Measurements from ENCODE around the gene BCKDHA. TPM values are rescaled to one million over a fixed set of nuclear protein-coding genes. Genes with fewer than 3 reads are reported as not detected.

BCKDHA gene
- polyA plus RNA-seq, 1 donor (not counting 4 experiments of a cell fraction or from before 2014, with no cell fraction given): 7.5 TPM

- H2AFZ ChIP-seq (ENCODE audit: control insufficient read depth, low read length): no peak overlapping the region
- dilution Hi-C loops (cut with MboI; ENCODE audit: extremely low pct_ligation_motif_present, low sequenced_read_pairs): no loop called here
- no peaks in the 10 kb centered on the region for H3K9me3 ChIP-seq (ENCODE audit: control insufficient read depth, low read depth, low read length)
- H3K9me1 ChIP-seq (ENCODE audit: control insufficient read depth, extremely low read depth, insufficient read depth, low read length): no peaks in the 10 kb centered on the region
- peaks cover 0 to 5% of the 10 kb centered on the region in 2 experiments for H3K36me3 ChIP-seq (ENCODE audit: control insufficient read depth in 2 of 2, extremely low read depth in 1 of 2, insufficient read depth in 2 of 2, low read length in 2 of 2)
- H3K27ac ChIP-seq (ENCODE audit: control insufficient read depth, insufficient read depth, low read length): no peak overlapping the region
- no peak for FAIRE-seq
- H3K27me3 ChIP-seq (ENCODE audit: control insufficient read depth, extremely low read depth, insufficient read depth, low read length): no peaks in the 10 kb centered on the region
- peaks cover 5% of the 10 kb centered on the region for H3K4me1 ChIP-seq (ENCODE audit: control insufficient read depth, extremely low read depth, insufficient read depth, low read length)
- no peaks in the 10 kb centered on the region for H3K79me2 ChIP-seq (ENCODE audit: control insufficient read depth, insufficient read depth, low read length)
- TF ChIP-seq, protein P1, sequence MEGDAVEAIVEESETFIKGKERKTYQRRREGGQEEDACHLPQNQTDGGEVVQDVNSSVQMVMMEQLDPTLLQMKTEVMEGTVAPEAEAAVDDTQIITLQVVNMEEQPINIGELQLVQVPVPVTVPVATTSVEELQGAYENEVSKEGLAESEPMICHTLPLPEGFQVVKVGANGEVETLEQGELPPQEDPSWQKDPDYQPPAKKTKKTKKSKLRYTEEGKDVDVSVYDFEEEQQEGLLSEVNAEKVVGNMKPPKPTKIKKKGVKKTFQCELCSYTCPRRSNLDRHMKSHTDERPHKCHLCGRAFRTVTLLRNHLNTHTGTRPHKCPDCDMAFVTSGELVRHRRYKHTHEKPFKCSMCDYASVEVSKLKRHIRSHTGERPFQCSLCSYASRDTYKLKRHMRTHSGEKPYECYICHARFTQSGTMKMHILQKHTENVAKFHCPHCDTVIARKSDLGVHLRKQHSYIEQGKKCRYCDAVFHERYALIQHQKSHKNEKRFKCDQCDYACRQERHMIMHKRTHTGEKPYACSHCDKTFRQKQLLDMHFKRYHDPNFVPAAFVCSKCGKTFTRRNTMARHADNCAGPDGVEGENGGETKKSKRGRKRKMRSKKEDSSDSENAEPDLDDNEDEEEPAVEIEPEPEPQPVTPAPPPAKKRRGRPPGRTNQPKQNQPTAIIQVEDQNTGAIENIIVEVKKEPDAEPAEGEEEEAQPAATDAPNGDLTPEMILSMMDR (optimal IDR thresholded peaks at IDR 0.05 in 1 of 3, IDR thresholded peaks at IDR 0.05 in 1 of 3, conservative IDR thresholded peaks at IDR 0.05 in 1 of 3; ENCODE audit: extremely low read depth in 1 of 3, insufficient read depth in 2 of 3, low read length in 3 of 3): no peak
- TF ChIP-seq EZH2 (IDR thresholded peaks at IDR 0.05; ENCODE audit: low read length): no peak
- no peak overlapping the region for H3K4me3 ChIP-seq (ENCODE audit: control insufficient read depth in 2 of 3, extremely low read depth in 1 of 3, insufficient read depth in 2 of 3, low read depth in 1 of 3, low read length in 3 of 3)
- H3K4me2 ChIP-seq (ENCODE audit: control insufficient read depth, extremely low read depth, insufficient read depth, low read depth, low read length): no peak overlapping the region
- H3K9ac ChIP-seq (ENCODE audit: control insufficient read depth, extremely low read depth, insufficient read depth, low read length): no peak overlapping the region
- no peak for DNase-seq (ENCODE audit: low read depth, low spot score)
- no peaks in the 10 kb centered on the region for H4K20me1 ChIP-seq (ENCODE audit: control insufficient read depth, extremely low read depth, insufficient read depth, low read length)
These were observed 15.3 kb downstream of the BCKDHA start for GRCh38 chr19:41412953-41413352.

DNA sequence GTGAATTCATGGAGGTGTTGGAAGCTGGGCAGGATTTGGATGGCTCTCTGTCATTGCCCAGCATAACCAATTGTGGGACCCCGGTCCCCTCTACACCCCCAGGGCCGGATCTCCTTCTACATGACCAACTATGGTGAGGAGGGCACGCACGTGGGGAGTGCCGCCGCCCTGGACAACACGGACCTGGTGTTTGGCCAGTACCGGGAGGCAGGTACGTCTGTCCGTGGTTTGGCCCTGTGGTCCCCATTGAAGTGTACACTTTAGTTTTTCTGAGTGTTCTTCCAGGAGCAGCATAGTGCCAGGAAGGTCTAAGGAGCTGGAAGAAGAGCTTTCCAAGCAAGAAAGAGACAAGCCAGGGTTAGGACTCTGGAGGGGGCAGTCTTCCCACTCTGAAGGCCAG, 16.3 kb downstream of the BCKDHA start:
- FAIRE-seq (no peak), DNase-seq (ENCODE audit: low read depth, low spot score) (no peak)
- no peak overlapping the region for H2AFZ ChIP-seq (ENCODE audit: control insufficient read depth, low read length)
- no peak overlapping the region for H3K27ac ChIP-seq (ENCODE audit: control insufficient read depth, insufficient read depth, low read length)
- H3K36me3 ChIP-seq (ENCODE audit: control insufficient read depth in 2 of 2, extremely low read depth in 1 of 2, insufficient read depth in 2 of 2, low read length in 2 of 2): peaks cover under 1 to 5% of the 10 kb centered on the region in 2 experiments
- H3K9me3 ChIP-seq (ENCODE audit: control insufficient read depth, low read depth, low read length): no peaks in the 10 kb centered on the region
- no peaks in the 10 kb centered on the region for H3K9me1 ChIP-seq (ENCODE audit: control insufficient read depth, extremely low read depth, insufficient read depth, low read length)
- no peak overlapping the region for H3K9ac ChIP-seq (ENCODE audit: control insufficient read depth, extremely low read depth, insufficient read depth, low read length)
- no peak overlapping the region for H3K4me3 ChIP-seq (ENCODE audit: control insufficient read depth in 2 of 3, extremely low read depth in 1 of 3, insufficient read depth in 2 of 3, low read depth in 1 of 3, low read length in 3 of 3)
- no peaks in the 10 kb centered on the region for H3K79me2 ChIP-seq (ENCODE audit: control insufficient read depth, insufficient read depth, low read length)
- no peak for TF ChIP-seq EZH2 (IDR thresholded peaks at IDR 0.05; ENCODE audit: low read length)
- TF ChIP-seq, protein P1 (optimal IDR thresholded peaks at IDR 0.05 in 1 of 3, IDR thresholded peaks at IDR 0.05 in 1 of 3, conservative IDR thresholded peaks at IDR 0.05 in 1 of 3; ENCODE audit: extremely low read depth in 1 of 3, insufficient read depth in 2 of 3, low read length in 3 of 3): no peak
- no peak overlapping the region for H3K4me2 ChIP-seq (ENCODE audit: control insufficient read depth, extremely low read depth, insufficient read depth, low read depth, low read length)
- dilution Hi-C loops (cut with MboI; ENCODE audit: extremely low pct_ligation_motif_present, low sequenced_read_pairs): no loop called here
- peaks cover 5% of the 10 kb centered on the region for H3K4me1 ChIP-seq (ENCODE audit: control insufficient read depth, extremely low read depth, insufficient read depth, low read length)
- H3K27me3 ChIP-seq (ENCODE audit: control insufficient read depth, extremely low read depth, insufficient read depth, low read length): no peaks in the 10 kb centered on the region
- H4K20me1 ChIP-seq (ENCODE audit: control insufficient read depth, extremely low read depth, insufficient read depth, low read length): no peaks in the 10 kb centered on the region

All from keratinocyte (primary cell).